Caco-2 (cell line): Measurements from ENCODE around the gene CLK2. TPM values are rescaled to one million over a fixed set of nuclear protein-coding genes. Genes with fewer than 3 reads are reported as not detected.

Source experiments
- BruUV-seq: library from RNA; stranded (reverse); fragments of 400-500 nt; replicated peaks from 2 replicates; lab custom pipeline; 2021; lab: Mats Ljungman, UMichigan
- CTCF ChIA-PET: fragments of 300-600 bp; sonication (Branson Sonifier 250); formaldehyde crosslinking; loops from one replicate; lab custom pipeline; 2022; ENCODE audit warnings: antibody characterized with exemption; lab: Charles Lee
- POLR2A ChIA-PET: fragments of 300-600 bp; sonication (Branson Sonifier 250); formaldehyde crosslinking; loops from one replicate; lab custom pipeline; 2022; ENCODE audit warnings: antibody characterized with exemption; lab: Charles Lee
- DNase-seq, 2 experiments: peaks; one replicate each; pipeline versions ENCODE4 v3.0.0 to v3.0.0-alpha.2; 2020 to 2022
- H3K27me3 ChIP-seq: replicated peaks from 2 replicates; pipeline ENCODE4 v1.6.0; 2011; ENCODE audit warnings: low read length; ENCODE audit not compliant: control insufficient read depth, insufficient read depth
- H3K36me3 ChIP-seq: 2 replicates; pipeline ENCODE4 v1.5.1; 2011; ENCODE audit warnings: low read length; ENCODE audit not compliant: control insufficient read depth, insufficient read depth
- H3K4me1 ChIP-seq: fragments of 250-450 bp; sonication (Bioruptor Pico); 2 replicates; pipeline ENCODE4 v1.5.1; 2020; ENCODE audit warnings: mild to moderate bottlenecking
- H3K4me3 ChIP-seq: 2 replicates; pipeline ENCODE4 v1.5.1; 2011; ENCODE audit warnings: low read depth, mild to moderate bottlenecking, control low read depth, low read length
- H3K9me3 ChIP-seq: fragments of 250-450 bp; sonication (Bioruptor Pico); 2 replicates; pipeline ENCODE4 v1.5.1; 2020; ENCODE audit warnings: mild to moderate bottlenecking, moderate library complexity
- H3K27ac Mint-ChIP-seq: one replicate; pipeline ENCODE4 v1.8.0; 2022; ENCODE audit warnings: mixed read lengths; ENCODE audit not compliant: unreplicated experiment
- H3K27me3 Mint-ChIP-seq: one replicate; pipeline ENCODE4 v1.8.0; 2022; ENCODE audit warnings: mixed read lengths; ENCODE audit not compliant: insufficient read depth, unreplicated experiment
- H3K36me3 Mint-ChIP-seq: one replicate; pipeline ENCODE4 v1.8.0; 2022; ENCODE audit warnings: mild to moderate bottlenecking, mixed read lengths; ENCODE audit not compliant: insufficient read depth, unreplicated experiment
- H3K4me1 Mint-ChIP-seq: one replicate; pipeline ENCODE4 v1.8.0; 2022; ENCODE audit warnings: low read depth, mixed read lengths; ENCODE audit not compliant: unreplicated experiment
- H3K4me3 Mint-ChIP-seq: one replicate; pipeline ENCODE4 v1.8.0; 2022; ENCODE audit warnings: mild to moderate bottlenecking, moderate library complexity, mixed read lengths; ENCODE audit not compliant: unreplicated experiment
- H3K9me3 Mint-ChIP-seq: one replicate; pipeline ENCODE4 v1.8.0; 2022; ENCODE audit warnings: mixed read lengths; ENCODE audit not compliant: unreplicated experiment
- intact Hi-C: fragments of 100-400 bp; cut with micrococcal nuclease; formaldehyde crosslinking; loops from one replicate; pipeline ENCODE4 v1.10.0; 2022; ENCODE audit not compliant: unreplicated experiment
- total RNA-seq: library from RNA; stranded (reverse); gene quantifications from 2 replicates; pipeline ENCODE4 v1.2.3, GENCODE V29; 2022
- TF ChIP-seq, protein P1 (sequence below), 2 experiments: fragments of 200-600 bp in 1 of 2; IDR thresholded peaks; 1 replicate in 1 of 2; 2 replicates in 1 of 2; pipeline versions ENCODE4 v1.5.1 to v1.8.0; 2011 to 2022; ENCODE audit warnings: antibody characterized with exemption in 1 of 2, control low read depth in 1 of 2, inconsistent platforms in 1 of 2, low read depth in 1 of 2, low read length in 1 of 2, mild to moderate bottlenecking in 1 of 2, moderate library complexity in 1 of 2; ENCODE audit not compliant: insufficient read depth in 1 of 2, severe bottlenecking in 1 of 2, unreplicated experiment in 1 of 2

The CLK2 gene
- total RNA-seq, 1 experiment from 2014 or later, result 57.5 TPM

DNA sequence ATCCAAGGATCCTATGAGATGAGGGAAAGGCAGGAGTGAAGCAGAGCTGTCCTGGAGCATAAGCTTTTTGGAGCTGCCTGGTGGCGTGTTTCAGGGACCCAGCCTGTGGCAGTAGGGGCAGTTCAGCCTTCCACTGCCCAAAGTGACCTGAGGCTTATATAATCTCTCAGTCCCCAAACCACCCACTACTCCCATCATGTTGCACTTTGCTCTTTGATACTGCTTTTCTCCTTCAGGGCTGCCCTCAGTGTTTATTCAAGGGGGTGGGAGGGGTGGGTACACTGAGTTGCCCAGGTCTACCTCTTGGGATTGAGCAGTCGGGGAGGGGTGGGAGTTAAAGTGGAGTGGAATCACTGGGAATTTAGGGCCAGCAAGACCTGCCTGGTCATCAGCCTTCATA, 13.2 kb upstream of the CLK2 start:
- no TSS peak for BruUV-seq
- intact Hi-C loops, result no loop called here
- peaks cover 9% of the 10 kb centered on the region for H3K36me3 Mint-ChIP-seq
- Histone ChIP-seq H3K27me3 (no peaks in the 10 kb centered on the region), H3K36me3 (peaks cover 2% of the 10 kb centered on the region; the same call in 1 of the 2 replicates), H3K4me3 (no peak overlapping the region), H3K9me3 (no peaks in the 10 kb centered on the region), H3K4me1 (peaks cover 4% of the 10 kb centered on the region; the same call in 1 of the 2 replicates)
- no peaks in the 10 kb centered on the region for H3K4me1 Mint-ChIP-seq
- no peak for DNase-seq
- ChIA-PET POLR2A (no interaction called here), CTCF (interaction anchor here (0.8 kb wide), 1 partner anchor 10 kb away, joined by 3 read pairs; no protein-coding TSS in a partner anchor)
- no peak overlapping the region for H3K4me3 Mint-ChIP-seq
- TF ChIP-seq, protein P1, sequence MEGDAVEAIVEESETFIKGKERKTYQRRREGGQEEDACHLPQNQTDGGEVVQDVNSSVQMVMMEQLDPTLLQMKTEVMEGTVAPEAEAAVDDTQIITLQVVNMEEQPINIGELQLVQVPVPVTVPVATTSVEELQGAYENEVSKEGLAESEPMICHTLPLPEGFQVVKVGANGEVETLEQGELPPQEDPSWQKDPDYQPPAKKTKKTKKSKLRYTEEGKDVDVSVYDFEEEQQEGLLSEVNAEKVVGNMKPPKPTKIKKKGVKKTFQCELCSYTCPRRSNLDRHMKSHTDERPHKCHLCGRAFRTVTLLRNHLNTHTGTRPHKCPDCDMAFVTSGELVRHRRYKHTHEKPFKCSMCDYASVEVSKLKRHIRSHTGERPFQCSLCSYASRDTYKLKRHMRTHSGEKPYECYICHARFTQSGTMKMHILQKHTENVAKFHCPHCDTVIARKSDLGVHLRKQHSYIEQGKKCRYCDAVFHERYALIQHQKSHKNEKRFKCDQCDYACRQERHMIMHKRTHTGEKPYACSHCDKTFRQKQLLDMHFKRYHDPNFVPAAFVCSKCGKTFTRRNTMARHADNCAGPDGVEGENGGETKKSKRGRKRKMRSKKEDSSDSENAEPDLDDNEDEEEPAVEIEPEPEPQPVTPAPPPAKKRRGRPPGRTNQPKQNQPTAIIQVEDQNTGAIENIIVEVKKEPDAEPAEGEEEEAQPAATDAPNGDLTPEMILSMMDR (IDR thresholded peaks at IDR 0.05; ENCODE audit: insufficient read depth in 1 of 2, low read depth in 1 of 2, low read length in 1 of 2, severe bottlenecking in 1 of 2, unreplicated experiment in 1 of 2), result no peak
- H3K27me3 Mint-ChIP-seq, result no peaks in the 10 kb centered on the region
- H3K9me3 Mint-ChIP-seq, result no peaks in the 10 kb centered on the region
- H3K27ac Mint-ChIP-seq, result no peak overlapping the region

GRCh38 chr1:155285631-155286044, 12.3 kb upstream of the CLK2 start:
- Mint-ChIP-seq H3K4me1 (no peaks in the 10 kb centered on the region), H3K4me3 (no peak overlapping the region), H3K27ac (no peak overlapping the region), H3K9me3 (no peaks in the 10 kb centered on the region), H3K27me3 (no peaks in the 10 kb centered on the region), H3K36me3 (peaks cover 7% of the 10 kb centered on the region)
- no TSS peak for BruUV-seq
- POLR2A ChIA-PET, result no interaction called here
- DNase-seq, result no peak
- CTCF ChIA-PET, result interaction anchor here (0.8 kb wide), 1 partner anchor 9 kb away, joined by 3 read pairs; no protein-coding TSS in a partner anchor
- Histone ChIP-seq H3K36me3 (peaks cover 2% of the 10 kb centered on the region; the same call in 1 of the 2 replicates), H3K9me3 (no peaks in the 10 kb centered on the region), H3K27me3 (no peaks in the 10 kb centered on the region), H3K4me3 (no peak overlapping the region), H3K4me1 (peaks cover 4% of the 10 kb centered on the region; the same call in 1 of the 2 replicates)
- intact Hi-C loops, result no loop called here
- TF ChIP-seq, protein P1 (IDR thresholded peaks at IDR 0.05; ENCODE audit: insufficient read depth in 1 of 2, low read depth in 1 of 2, low read length in 1 of 2, severe bottlenecking in 1 of 2, unreplicated experiment in 1 of 2), result no peak

GRCh38 chr1:155285063-155285462, 11.8 kb upstream of the CLK2 start:
- no peaks in the 10 kb centered on the region for H3K4me1 Mint-ChIP-seq
- peaks cover 2% of the 10 kb centered on the region; the same call in 1 of the 2 replicates for H3K36me3 ChIP-seq
- H3K4me1 ChIP-seq, result peaks cover 4% of the 10 kb centered on the region; the same call in 1 of the 2 replicates
- H3K4me3 ChIP-seq, result no peak overlapping the region
- BruUV-seq, result no TSS peak
- H3K4me3 Mint-ChIP-seq, result no peak overlapping the region
- no peaks in the 10 kb centered on the region for H3K27me3 ChIP-seq
- H3K9me3 Mint-ChIP-seq, result no peaks in the 10 kb centered on the region
- H3K27me3 Mint-ChIP-seq, result no peaks in the 10 kb centered on the region
- DNase-seq, result no peak
- peaks cover 7% of the 10 kb centered on the region for H3K36me3 Mint-ChIP-seq
- no peak overlapping the region for H3K27ac Mint-ChIP-seq
- intact Hi-C loops, result no loop called here
- no peaks in the 10 kb centered on the region for H3K9me3 ChIP-seq
- TF ChIP-seq, protein P1 (IDR thresholded peaks at IDR 0.05; ENCODE audit: insufficient read depth in 1 of 2, low read depth in 1 of 2, low read length in 1 of 2, severe bottlenecking in 1 of 2, unreplicated experiment in 1 of 2), result no peak
- POLR2A ChIA-PET, result no interaction called here
- CTCF ChIA-PET, result no interaction called here
